Upper lobe of left lung (tissue), 6 donors: ENCODE measurements around the gene SERPINA6. TPM values are rescaled to one million over a fixed set of nuclear protein-coding genes. Genes with fewer than 3 reads are reported as not detected.

ENCODE experiments used
- ATAC-seq, 2 donors: fragments of 200-7000 bp; cut with Tn5 transposase; one replicate each; pipeline ENCODE4 v1.9.1; 2022; ENCODE audit warnings: mild to moderate bottlenecking in 2 of 2, moderate library complexity in 2 of 2; ENCODE audit not compliant: low FRiP score in 2 of 2
- DNase-seq, 2 donors: peaks; one replicate each; pipeline ENCODE4 v3.0.0-alpha.2; 2019 to 2020
- H3K27ac ChIP-seq, 4 donors: fragments of 200-600 bp; sonication (generic); one replicate each; pipeline ENCODE4 v1.5.1; 2016 to 2019
- H3K27me3 ChIP-seq, 4 donors: fragments of 200-600 bp; sonication (generic); one replicate each; pipeline ENCODE4 v1.5.1; 2017 to 2019
- H3K36me3 ChIP-seq, 4 donors: fragments of 200-600 bp; sonication (generic); one replicate each; pipeline ENCODE4 v1.5.1; 2016 to 2019
- H3K4me1 ChIP-seq, 4 donors: fragments of 200-600 bp; sonication (generic); one replicate each; pipeline ENCODE4 v1.5.1; 2018 to 2019
- H3K4me3 ChIP-seq, 4 donors: fragments of 200-600 bp; sonication (generic); one replicate each; pipeline ENCODE4 v1.5.1; 2017 to 2019; ENCODE audit warnings: mild to moderate bottlenecking in 2 of 4, moderate library complexity in 1 of 4
- H3K9me3 ChIP-seq, 4 donors: fragments of 200-600 bp; sonication (generic); one replicate each; pipeline ENCODE4 v1.5.1; 2018 to 2019
- EP300 ChIP-seq, 4 donors: sonication (generic); formaldehyde crosslinking; IDR thresholded peaks; one replicate each; pipeline ENCODE4 v1.5.1; 2017; ENCODE audit warnings: antibody characterized with exemption in 4 of 4, control low read depth in 2 of 4
- POLR2A ChIP-seq, 4 donors: fragments of 450-650 bp; IDR thresholded peaks; one replicate each; pipeline ENCODE4 v1.5.1; 2016 to 2017; ENCODE audit warnings: antibody characterized with exemption in 4 of 4, mild to moderate bottlenecking in 2 of 4
- POLR2AphosphoS5 ChIP-seq, 2 donors: sonication (generic); formaldehyde crosslinking; IDR thresholded peaks; one replicate each; pipeline ENCODE4 v1.5.1; 2017; ENCODE audit warnings: antibody characterized with exemption in 2 of 2
- WGBS, 2 donors: methylation state at CpG; one replicate each; pipeline ENCODE4 v1.1.5; 2017 to 2018; 5-methylcytosine and 5-hydroxymethylcytosine counted together
- total RNA-seq, 6 donors: library from RNA; depleted of rRNA in 4 of 6; stranded (reverse); fragments of >200 nt in 4 of 6; gene quantifications; one replicate each; pipeline versions ENCODE4 v1.1.0 to v1.2.1, GENCODE V29; 2016 to 2021
- TF ChIP-seq, protein P1 (sequence below), 6 experiments: fragments of 450-650 bp in 4 of 6; fragments of 200-600 bp in 2 of 6; sonication (generic) in 2 of 6; IDR thresholded peaks; one replicate each; pipeline ENCODE4 v1.5.1; 2016 to 2019; ENCODE audit warnings: antibody characterized with exemption in 6 of 6
- donor health status: DM: no; HTN: no; CAD: no; lungs with moderate emphysema.
- donor health status: DM: no; HTN: yes; CAD: no; lungs with severe emphysema.

SERPINA6 gene
- total RNA-seq, 6 donors from 2014 or later = 0.46 to 0.51 (median 0.49) TPM; not detected in 3

DNA sequence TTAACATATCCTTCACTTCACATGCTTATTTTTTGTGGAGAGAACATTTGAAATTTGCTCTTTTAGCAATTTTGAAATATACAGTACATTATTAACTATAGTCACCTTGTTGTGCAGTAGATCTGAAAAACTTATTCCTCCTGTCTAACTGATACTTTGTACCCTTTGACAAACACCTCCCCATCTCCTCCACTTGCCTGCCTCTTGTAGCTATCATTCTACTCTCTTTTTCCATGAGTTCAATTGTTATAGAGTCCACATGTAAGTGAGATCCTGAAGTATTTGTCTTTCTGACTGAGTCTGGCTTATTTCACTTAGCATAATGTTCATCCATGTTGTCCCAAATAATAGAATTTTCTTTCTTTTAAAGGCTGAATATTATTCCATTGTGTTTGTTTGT lies 9.5 kb upstream of the SERPINA6 start:
- no peaks in the 10 kb centered on the region for H3K36me3 ChIP-seq
- TF ChIP-seq POLR2AphosphoS5 (IDR thresholded peaks at IDR 0.05) = no peak
- TF ChIP-seq, protein P1, sequence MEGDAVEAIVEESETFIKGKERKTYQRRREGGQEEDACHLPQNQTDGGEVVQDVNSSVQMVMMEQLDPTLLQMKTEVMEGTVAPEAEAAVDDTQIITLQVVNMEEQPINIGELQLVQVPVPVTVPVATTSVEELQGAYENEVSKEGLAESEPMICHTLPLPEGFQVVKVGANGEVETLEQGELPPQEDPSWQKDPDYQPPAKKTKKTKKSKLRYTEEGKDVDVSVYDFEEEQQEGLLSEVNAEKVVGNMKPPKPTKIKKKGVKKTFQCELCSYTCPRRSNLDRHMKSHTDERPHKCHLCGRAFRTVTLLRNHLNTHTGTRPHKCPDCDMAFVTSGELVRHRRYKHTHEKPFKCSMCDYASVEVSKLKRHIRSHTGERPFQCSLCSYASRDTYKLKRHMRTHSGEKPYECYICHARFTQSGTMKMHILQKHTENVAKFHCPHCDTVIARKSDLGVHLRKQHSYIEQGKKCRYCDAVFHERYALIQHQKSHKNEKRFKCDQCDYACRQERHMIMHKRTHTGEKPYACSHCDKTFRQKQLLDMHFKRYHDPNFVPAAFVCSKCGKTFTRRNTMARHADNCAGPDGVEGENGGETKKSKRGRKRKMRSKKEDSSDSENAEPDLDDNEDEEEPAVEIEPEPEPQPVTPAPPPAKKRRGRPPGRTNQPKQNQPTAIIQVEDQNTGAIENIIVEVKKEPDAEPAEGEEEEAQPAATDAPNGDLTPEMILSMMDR (IDR thresholded peaks at IDR 0.05) = no peak
- TF ChIP-seq POLR2A (IDR thresholded peaks at IDR 0.05) = no peak
- TF ChIP-seq EP300 (IDR thresholded peaks at IDR 0.05) = no peak
- no peak overlapping the region for H3K4me3 ChIP-seq
- no peak for ATAC-seq
- no peak overlapping the region for H3K27ac ChIP-seq
- H3K27me3 ChIP-seq = no peaks in the 10 kb centered on the region
- H3K4me1 ChIP-seq = no peaks in the 10 kb centered on the region
- no peaks in the 10 kb centered on the region for H3K9me3 ChIP-seq
- no peak for DNase-seq

DNA sequence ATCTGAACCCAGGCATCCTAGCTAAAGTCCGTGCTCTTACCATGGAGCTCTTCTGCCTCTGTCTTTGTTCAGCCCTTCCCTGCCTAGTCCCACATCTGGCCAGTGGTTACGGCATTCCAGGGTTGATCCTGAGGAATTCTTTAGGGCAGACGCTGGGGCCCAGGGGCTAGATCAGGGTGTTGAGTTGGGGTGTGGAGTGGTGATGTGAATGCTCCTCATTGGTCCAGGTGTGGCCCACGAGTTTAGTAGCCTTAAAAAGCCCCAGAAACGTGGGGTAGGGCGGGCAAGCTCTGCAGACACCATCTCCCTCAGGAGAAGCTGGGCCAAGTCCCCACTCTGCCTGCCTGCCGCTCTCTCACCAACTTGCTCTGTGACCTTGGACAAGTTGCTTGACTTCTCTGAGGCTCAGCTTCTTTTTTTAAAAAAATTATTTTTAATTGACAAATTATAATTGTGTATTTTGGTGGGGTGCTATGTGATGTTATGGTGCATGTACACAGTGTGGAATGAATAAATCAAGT lies 9.0 kb upstream of the SERPINA6 start:
- no peaks in the 10 kb centered on the region for H3K27me3 ChIP-seq
- 69 to 73% methylated on average over 7 of the region's 7 CpGs for WGBS, 2 donors
- DNase-seq (no peak), ATAC-seq (peak in 1 of 2 donors; percentile 22)
- TF ChIP-seq, protein P1 (IDR thresholded peaks at IDR 0.05) = no peak
- no peak for TF ChIP-seq POLR2A (IDR thresholded peaks at IDR 0.05)
- TF ChIP-seq POLR2AphosphoS5 (IDR thresholded peaks at IDR 0.05) = no peak
- no peak for TF ChIP-seq EP300 (IDR thresholded peaks at IDR 0.05)
- no peak overlapping the region for H3K4me3 ChIP-seq
- H3K36me3 ChIP-seq = no peaks in the 10 kb centered on the region
- H3K9me3 ChIP-seq = no peaks in the 10 kb centered on the region
- no peaks in the 10 kb centered on the region for H3K4me1 ChIP-seq
- no peak overlapping the region for H3K27ac ChIP-seq

DNA sequence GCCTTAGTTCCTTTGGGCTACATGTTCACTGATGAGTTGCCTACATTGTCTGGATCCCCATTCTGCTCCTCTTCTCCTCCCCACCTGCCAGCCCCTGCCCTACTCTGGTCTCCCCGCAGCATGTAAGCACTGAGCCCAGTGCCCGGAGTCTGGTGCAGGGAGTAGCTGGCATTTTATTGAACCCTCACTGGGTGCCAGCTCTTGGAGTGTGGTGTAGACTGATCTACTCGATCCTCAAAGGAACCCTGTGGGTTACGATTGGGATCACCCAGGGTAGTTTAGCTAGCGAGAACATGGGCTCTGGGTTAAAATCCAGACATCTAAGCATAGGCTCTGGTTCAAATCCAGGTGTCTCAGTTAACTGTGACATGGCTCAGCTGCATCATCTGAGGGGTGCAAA lies 8.3 kb upstream of the SERPINA6 start:
- WGBS, 2 donors = 92% methylated on average over 2 to 5 of the region's 5 CpGs
- no peak overlapping the region for H3K27ac ChIP-seq
- TF ChIP-seq EP300 (IDR thresholded peaks at IDR 0.05) (no peak), POLR2AphosphoS5 (IDR thresholded peaks at IDR 0.05) (no peak), POLR2A (IDR thresholded peaks at IDR 0.05) (no peak)
- TF ChIP-seq, protein P1 (IDR thresholded peaks at IDR 0.05) = no peak
- no peaks in the 10 kb centered on the region for H3K9me3 ChIP-seq
- no peaks in the 10 kb centered on the region for H3K36me3 ChIP-seq
- DNase-seq (no peak), ATAC-seq (peak; percentile 14 to 65)
- H3K4me1 ChIP-seq = no peaks in the 10 kb centered on the region
- H3K27me3 ChIP-seq = no peaks in the 10 kb centered on the region
- H3K4me3 ChIP-seq = no peak overlapping the region

DNA sequence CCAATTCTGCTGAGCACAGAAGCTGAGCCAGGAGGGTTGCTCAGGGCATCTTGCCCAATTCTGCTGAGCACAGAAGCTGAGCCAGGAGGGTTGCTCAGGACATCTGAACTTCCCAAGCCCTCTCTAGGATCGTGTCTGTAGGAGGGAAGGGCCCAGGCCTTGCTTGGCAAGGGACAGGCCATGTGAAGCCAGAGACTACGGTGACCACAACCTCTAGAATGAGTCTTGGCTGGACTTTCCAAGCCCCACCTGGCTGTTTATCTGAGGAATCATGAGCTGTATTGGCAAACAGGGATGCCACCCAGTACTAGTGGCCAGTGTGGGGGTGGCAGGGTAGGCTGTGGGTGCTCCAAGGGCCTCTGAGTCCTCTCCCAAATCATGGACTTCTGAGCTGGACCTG lies 7.7 kb upstream of the SERPINA6 start:
- H3K27me3 ChIP-seq = no peaks in the 10 kb centered on the region
- DNase-seq (no peak), ATAC-seq (no peak)
- no peaks in the 10 kb centered on the region for H3K9me3 ChIP-seq
- H3K4me1 ChIP-seq = no peaks in the 10 kb centered on the region
- H3K4me3 ChIP-seq = no peak overlapping the region
- WGBS, 2 donors = 79% methylated on average over 2 of the region's 2 CpGs; no CpG with 5 or more reads in 1 of the 2 donors
- H3K36me3 ChIP-seq = no peaks in the 10 kb centered on the region
- H3K27ac ChIP-seq = no peak overlapping the region
- no peak for TF ChIP-seq POLR2AphosphoS5 (IDR thresholded peaks at IDR 0.05)
- TF ChIP-seq, protein P1 (IDR thresholded peaks at IDR 0.05) = no peak
- no peak for TF ChIP-seq POLR2A (IDR thresholded peaks at IDR 0.05)
- TF ChIP-seq EP300 (IDR thresholded peaks at IDR 0.05) = no peak

DNA sequence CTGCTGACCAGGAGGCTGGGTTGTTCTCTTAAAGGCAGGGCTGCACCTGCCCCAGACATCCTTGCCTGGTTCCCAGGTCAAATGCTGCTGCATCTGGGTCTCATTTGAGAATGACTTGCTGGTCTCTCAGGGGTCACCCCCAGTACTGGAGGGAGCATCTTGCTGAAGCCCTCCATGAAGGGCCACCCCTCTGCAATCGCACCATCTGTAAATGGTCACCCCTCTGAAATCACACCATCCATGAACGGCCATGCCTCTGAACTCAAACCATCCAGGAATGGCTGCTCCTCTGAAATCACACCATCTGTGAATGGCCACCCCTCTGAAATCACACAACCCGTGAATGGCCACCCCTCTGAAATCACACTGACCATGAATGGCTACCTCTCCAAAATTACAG lies 7.3 kb upstream of the SERPINA6 start:
- TF ChIP-seq EP300 (IDR thresholded peaks at IDR 0.05) = no peak
- TF ChIP-seq, protein P1 (IDR thresholded peaks at IDR 0.05) = no peak
- TF ChIP-seq POLR2AphosphoS5 (IDR thresholded peaks at IDR 0.05) = no peak
- TF ChIP-seq POLR2A (IDR thresholded peaks at IDR 0.05) = no peak

More for the DNA sequence above, 7.3 kb upstream of the SERPINA6 start:
- H3K27me3 ChIP-seq = no peaks in the 10 kb centered on the region
- H3K9me3 ChIP-seq = no peaks in the 10 kb centered on the region
- H3K27ac ChIP-seq = no peak overlapping the region
- no peak overlapping the region for H3K4me3 ChIP-seq
- no peak for ATAC-seq
- 83 to 96% methylated on average over 3 of the region's 3 CpGs for WGBS, 2 donors
- no peak for DNase-seq
- no peaks in the 10 kb centered on the region for H3K36me3 ChIP-seq
- no peaks in the 10 kb centered on the region for H3K4me1 ChIP-seq
